Measurements from ENCODE around the gene PLCB2. TPM values are rescaled to one million over a fixed set of nuclear protein-coding genes. Genes with fewer than 3 reads are reported as not detected.
A peak's percentile ranks its signal among the peaks of the same experiment; 100 is the strongest.

PLCB2 gene
- total RNA-seq, 1 experiment from 2014 or later, result 1.7 TPM

DNA sequence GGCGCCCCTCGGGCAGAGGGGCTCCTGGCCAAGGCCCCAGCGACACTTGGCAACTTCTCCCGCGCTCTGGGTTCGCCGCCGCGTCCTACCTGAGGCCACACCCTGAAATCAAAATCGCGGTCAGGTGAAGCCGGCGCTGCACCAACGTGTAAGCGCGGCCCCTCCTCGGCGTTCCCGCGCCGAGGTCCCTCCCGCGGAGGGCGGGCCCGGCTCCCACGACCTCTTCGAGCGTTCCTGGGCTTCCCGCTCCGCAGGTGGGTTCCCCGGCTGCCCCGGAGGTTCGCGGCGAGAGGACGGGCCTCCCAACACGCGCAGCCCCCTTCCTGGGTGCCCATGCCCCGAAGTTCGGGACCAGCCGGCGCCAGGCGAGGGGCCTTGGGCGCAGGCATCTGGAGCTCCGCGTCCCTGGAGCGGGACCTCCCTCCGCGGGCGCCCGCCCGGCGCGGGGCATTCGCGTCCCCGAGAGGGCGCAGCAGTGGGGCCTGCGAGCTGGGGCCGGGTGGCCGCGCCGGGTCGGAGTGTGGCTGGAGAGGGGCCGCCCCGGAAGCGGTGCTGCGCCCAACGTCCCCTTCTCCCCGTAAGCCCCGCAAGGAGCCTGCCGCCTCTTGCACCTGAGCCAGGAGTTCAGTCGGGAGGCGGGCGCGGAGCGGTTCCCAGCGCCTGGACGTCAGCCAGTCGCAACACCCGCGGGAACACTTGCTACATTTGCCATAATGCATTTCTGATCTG lies 55.1 kb downstream of the PLCB2 start:
- in situ Hi-C loops (cut with HindIII; ENCODE audit: low pct_unique_long_range_greater_than_20kb, low sequenced_read_pairs), result no loop called here
- DNase-seq (ENCODE audit: low read depth, low spot score) (no peak), ATAC-seq (peak; percentile 35; the same call in 1 of the 2 replicates)
- POLR2A ChIA-PET, result no interaction called here
- peaks cover 22% of the 10 kb centered on the region for H3K4me1 ChIP-seq (ENCODE audit: control insufficient read depth, insufficient read depth, low read length)
- H3K4me3 ChIP-seq (ENCODE audit: low read depth in 2 of 2, low read length in 2 of 2), result peak overlapping the region; percentile 48 to 52
- no peak for TF ChIP-seq TCF7L2 (IDR thresholded peaks at IDR 0.05; ENCODE audit: low read depth, low read length)
- TF ChIP-seq, protein P1, sequence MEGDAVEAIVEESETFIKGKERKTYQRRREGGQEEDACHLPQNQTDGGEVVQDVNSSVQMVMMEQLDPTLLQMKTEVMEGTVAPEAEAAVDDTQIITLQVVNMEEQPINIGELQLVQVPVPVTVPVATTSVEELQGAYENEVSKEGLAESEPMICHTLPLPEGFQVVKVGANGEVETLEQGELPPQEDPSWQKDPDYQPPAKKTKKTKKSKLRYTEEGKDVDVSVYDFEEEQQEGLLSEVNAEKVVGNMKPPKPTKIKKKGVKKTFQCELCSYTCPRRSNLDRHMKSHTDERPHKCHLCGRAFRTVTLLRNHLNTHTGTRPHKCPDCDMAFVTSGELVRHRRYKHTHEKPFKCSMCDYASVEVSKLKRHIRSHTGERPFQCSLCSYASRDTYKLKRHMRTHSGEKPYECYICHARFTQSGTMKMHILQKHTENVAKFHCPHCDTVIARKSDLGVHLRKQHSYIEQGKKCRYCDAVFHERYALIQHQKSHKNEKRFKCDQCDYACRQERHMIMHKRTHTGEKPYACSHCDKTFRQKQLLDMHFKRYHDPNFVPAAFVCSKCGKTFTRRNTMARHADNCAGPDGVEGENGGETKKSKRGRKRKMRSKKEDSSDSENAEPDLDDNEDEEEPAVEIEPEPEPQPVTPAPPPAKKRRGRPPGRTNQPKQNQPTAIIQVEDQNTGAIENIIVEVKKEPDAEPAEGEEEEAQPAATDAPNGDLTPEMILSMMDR (IDR thresholded peaks at IDR 0.05), result no peak
- TF ChIP-seq, protein P2, sequence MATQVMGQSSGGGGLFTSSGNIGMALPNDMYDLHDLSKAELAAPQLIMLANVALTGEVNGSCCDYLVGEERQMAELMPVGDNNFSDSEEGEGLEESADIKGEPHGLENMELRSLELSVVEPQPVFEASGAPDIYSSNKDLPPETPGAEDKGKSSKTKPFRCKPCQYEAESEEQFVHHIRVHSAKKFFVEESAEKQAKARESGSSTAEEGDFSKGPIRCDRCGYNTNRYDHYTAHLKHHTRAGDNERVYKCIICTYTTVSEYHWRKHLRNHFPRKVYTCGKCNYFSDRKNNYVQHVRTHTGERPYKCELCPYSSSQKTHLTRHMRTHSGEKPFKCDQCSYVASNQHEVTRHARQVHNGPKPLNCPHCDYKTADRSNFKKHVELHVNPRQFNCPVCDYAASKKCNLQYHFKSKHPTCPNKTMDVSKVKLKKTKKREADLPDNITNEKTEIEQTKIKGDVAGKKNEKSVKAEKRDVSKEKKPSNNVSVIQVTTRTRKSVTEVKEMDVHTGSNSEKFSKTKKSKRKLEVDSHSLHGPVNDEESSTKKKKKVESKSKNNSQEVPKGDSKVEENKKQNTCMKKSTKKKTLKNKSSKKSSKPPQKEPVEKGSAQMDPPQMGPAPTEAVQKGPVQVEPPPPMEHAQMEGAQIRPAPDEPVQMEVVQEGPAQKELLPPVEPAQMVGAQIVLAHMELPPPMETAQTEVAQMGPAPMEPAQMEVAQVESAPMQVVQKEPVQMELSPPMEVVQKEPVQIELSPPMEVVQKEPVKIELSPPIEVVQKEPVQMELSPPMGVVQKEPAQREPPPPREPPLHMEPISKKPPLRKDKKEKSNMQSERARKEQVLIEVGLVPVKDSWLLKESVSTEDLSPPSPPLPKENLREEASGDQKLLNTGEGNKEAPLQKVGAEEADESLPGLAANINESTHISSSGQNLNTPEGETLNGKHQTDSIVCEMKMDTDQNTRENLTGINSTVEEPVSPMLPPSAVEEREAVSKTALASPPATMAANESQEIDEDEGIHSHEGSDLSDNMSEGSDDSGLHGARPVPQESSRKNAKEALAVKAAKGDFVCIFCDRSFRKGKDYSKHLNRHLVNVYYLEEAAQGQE (IDR thresholded peaks at IDR 0.05; ENCODE audit: insufficient read depth in 1 of 2, low read depth in 2 of 2, low read length in 1 of 2), result no peak
- CTCF ChIA-PET, result interaction anchor here (0.7 kb wide), 1 partner anchor 27 kb away, joined by 8 read pairs; no protein-coding TSS in a partner anchor
- no peaks in the 10 kb centered on the region for H3K9me3 ChIP-seq (ENCODE audit: control insufficient read depth, insufficient read depth, low read depth, low read length)
- peak overlapping the region; percentile 41; the same call in 1 of the 2 replicates for H3K27ac ChIP-seq (ENCODE audit: low read length)
- no TSS peak for BruUV-seq (replicated peaks)
- intact Hi-C loops (cut with micrococcal nuclease; ENCODE audit: unreplicated experiment), result no loop called here
- H3K36me3 ChIP-seq (ENCODE audit: control insufficient read depth, insufficient read depth, low read length), result no peaks in the 10 kb centered on the region; the same call in 1 of the 2 replicates
- H3K27me3 ChIP-seq (ENCODE audit: control insufficient read depth, insufficient read depth, low read length), result no peaks in the 10 kb centered on the region; the same call in 1 of the 2 replicates

- H3K27me3 ChIP-seq (ENCODE audit: control insufficient read depth, insufficient read depth, low read length), result no peaks in the 10 kb centered on the region; the same call in 1 of the 2 replicates
- intact Hi-C loops (cut with micrococcal nuclease; ENCODE audit: unreplicated experiment) (no loop called here), in situ Hi-C loops (cut with HindIII; ENCODE audit: low pct_unique_long_range_greater_than_20kb, low sequenced_read_pairs) (no loop called here)
- CTCF ChIA-PET, result no interaction called here
- ATAC-seq, result no peak
- no peaks in the 10 kb centered on the region; the same call in 1 of the 2 replicates for H3K36me3 ChIP-seq (ENCODE audit: control insufficient read depth, insufficient read depth, low read length)
- H3K27ac ChIP-seq (ENCODE audit: low read length), result no peak overlapping the region
- TF ChIP-seq SIN3A (IDR thresholded peaks at IDR 0.05; ENCODE audit: borderline replicate concordance, insufficient read depth, low read depth, low read length) (no peak), TCF7L2 (IDR thresholded peaks at IDR 0.05; ENCODE audit: low read depth, low read length) (no peak), POLR2AphosphoS5 (IDR thresholded peaks at IDR 0.05; ENCODE audit: low read depth, low read length) (no peak)
- TF ChIP-seq, protein P2 (IDR thresholded peaks at IDR 0.05; ENCODE audit: insufficient read depth in 1 of 2, low read depth in 2 of 2, low read length in 1 of 2), result no peak
- TF ChIP-seq, protein P1 (IDR thresholded peaks at IDR 0.05), result no peak
- H3K9me3 ChIP-seq (ENCODE audit: control insufficient read depth, insufficient read depth, low read depth, low read length), result no peaks in the 10 kb centered on the region
- BruUV-seq (replicated peaks), result no TSS peak
- peaks cover 22% of the 10 kb centered on the region for H3K4me1 ChIP-seq (ENCODE audit: control insufficient read depth, insufficient read depth, low read length)
- no peak for DNase-seq (ENCODE audit: low read depth, low spot score)
- peak overlapping the region; percentile 48 to 52 for H3K4me3 ChIP-seq (ENCODE audit: low read depth in 2 of 2, low read length in 2 of 2)
- POLR2A ChIA-PET, result no interaction called here
These were observed 55.6 kb downstream of the PLCB2 start for GRCh38 chr15:40252141-40252437.

Data from Panc1 (cell line).